HepG2 (cell line): ENCODE results near the gene RRAS. TPM values are rescaled to one million over a fixed set of nuclear protein-coding genes. Genes with fewer than 3 reads are reported as not detected.
A peak's percentile ranks its signal among the peaks of the same experiment; 100 is the strongest.

Source experiments
- FUBP1 ChIP-seq: sonication (generic); formaldehyde crosslinking; IDR thresholded peaks from 2 replicates; pipeline ENCODE4 v1.5.1; 2020; ENCODE audit warnings: missing genetic modification reagents, mild to moderate bottlenecking, borderline replicate concordance
- MXD4 ChIP-seq: IDR thresholded peaks from 2 replicates; pipeline ENCODE4 v1.6.1; 2016; ENCODE audit warnings: mild to moderate bottlenecking, missing biosample characterization, missing genetic modification reagents
- PRDM15 ChIP-seq: sonication (generic); formaldehyde crosslinking; IDR thresholded peaks from 2 replicates; pipeline ENCODE4 v1.4.0; 2020; ENCODE audit warnings: missing genetic modification reagents
- SRF ChIP-seq: IDR thresholded peaks from 2 replicates; pipeline ENCODE4 v1.6.1; 2011; ENCODE audit warnings: mild to moderate bottlenecking, low read depth, low read length, moderate library complexity
- TFAP4 ChIP-seq: sonication (generic); IDR thresholded peaks from 2 replicates; pipeline ENCODE4 v1.6.1; 2016; ENCODE audit warnings: low read depth, borderline replicate concordance
- ZBTB21 ChIP-seq: sonication (generic); formaldehyde crosslinking; IDR thresholded peaks from 2 replicates; pipeline ENCODE4 v1.4.0; 2020; ENCODE audit warnings: missing genetic modification reagents
- ZBTB40 ChIP-seq, 2 experiments: fragments of 450-650 bp in 1 of 2; sonication (generic) in 1 of 2; formaldehyde crosslinking in 1 of 2; IDR thresholded peaks; 2 replicates each; pipeline versions ENCODE4 v1.6.1 to v1.8.0; 2016 to 2022; ENCODE audit warnings: antibody characterized with exemption in 1 of 2, mild to moderate bottlenecking in 1 of 2, missing genetic modification reagents in 1 of 2
- ZIK1 ChIP-seq: sonication (generic); formaldehyde crosslinking; IDR thresholded peaks from 2 replicates; pipeline ENCODE4 v1.5.0; 2020; ENCODE audit warnings: mild to moderate bottlenecking, low read depth, missing genetic modification reagents, borderline replicate concordance
- ZKSCAN1 ChIP-seq: fragments of 150-350 bp; IDR thresholded peaks from 2 replicates; pipeline ENCODE4 v1.6.1; 2014; ENCODE audit warnings: low read length
- ZNF552 ChIP-seq: sonication (generic); formaldehyde crosslinking; IDR thresholded peaks from 2 replicates; pipeline ENCODE4 v1.9.0; 2022; ENCODE audit warnings: missing genetic modification reagents, mild to moderate bottlenecking, borderline replicate concordance
- ZNF619 ChIP-seq: sonication (generic); formaldehyde crosslinking; IDR thresholded peaks from 2 replicates; pipeline ENCODE4 v1.4.0; 2020; ENCODE audit warnings: mild to moderate bottlenecking, missing genetic modification reagents
- ZNF792 ChIP-seq: IDR thresholded peaks from 2 replicates; pipeline ENCODE4 v1.6.1; 2016
- polyA plus RNA-seq, 8 experiments: library from polyadenylated mRNA; depleted of rRNA in 3 of 8; stranded (reverse) in 7 of 8; unstranded in 1 of 8; fragments of >200 nt; fragmentation: Illumina TruSeq in 4 of 8; extraction: Trizol in 4 of 8; gene quantifications; 2 replicates each; pipeline versions ENCODE4 v1.2.1 to v1.2.3, GENCODE V29; 2011 to 2016; ENCODE audit warnings: low read depth in 4 of 8, missing spikeins in 1 of 8, mixed read lengths in 1 of 8; ENCODE audit not compliant: insufficient read depth in 1 of 8
- total RNA-seq, 5 experiments: library from RNA; depleted of rRNA; stranded (reverse); fragments of >200 nt; fragmentation: Illumina TruSeq; extraction: Trizol; gene quantifications; 2 replicates each; pipeline ENCODE4 v1.2.3, GENCODE V29; 2016; ENCODE audit warnings: low read depth in 1 of 5

The RRAS gene
- total and polyA plus RNA-seq, 2 of the 13 experiments (the other 11 are each of a cell fraction or from before 2014, with no cell fraction given), result 1.5 to 12.0 TPM

- TF ChIP-seq ZBTB40 (IDR thresholded peaks at IDR 0.05) (no peak), ZBTB40 (CRISPR knock-in tag; IDR thresholded peaks at IDR 0.05) (peak; percentile 79; the same call in 1 of the 2 replicates), MXD4 (CRISPR knock-in tag) (no peak), ZNF619 (peak; percentile 32; the same call in 1 of the 2 replicates), ZKSCAN1 (0 out of 2 replicates have a peak, but pooled peaks have one; percentile 30), FUBP1 (no peak), ZNF552 (CRISPR knock-in tag) (0 out of 2 replicates have a peak, but pooled peaks have one; percentile 40), SRF (0 out of 2 replicates have a peak, but pooled peaks have one; percentile 11), PRDM15 (CRISPR knock-in tag) (no peak), ZIK1 (CRISPR knock-in tag) (no peak), ZBTB21 (CRISPR knock-in tag) (peak; percentile 36; the same call in 1 of the 2 replicates), ZNF792 (CRISPR knock-in tag) (0 out of 2 replicates have a peak, but pooled peaks have one; percentile 42), TFAP4 (peak; percentile 51; the same call in 1 of the 2 replicates)
Observed at GRCh38 chr19:49641688-49642491, 1.9 kb upstream of the RRAS start, which contains the start of gene SCAF1 (continued).
